Neural cell (in vitro differentiated cells): ENCODE data around the gene L1CAM.

Experiments used
- RAD21 ChIP-seq: fragments of 450-650 bp; conservative IDR thresholded peaks from 2 replicates; pipeline ENCODE4 v1.6.1; 2014; ENCODE audit warnings: antibody characterized with exemption, mild to moderate bottlenecking, moderate library complexity
- TF ChIP-seq, protein P1 (sequence below): fragments of 450-650 bp; IDR thresholded peaks from 2 replicates; pipeline ENCODE4 v1.5.1; 2014; ENCODE audit warnings: antibody characterized with exemption, mild to moderate bottlenecking, moderate library complexity; ENCODE audit not compliant: poor library complexity, severe bottlenecking

DNA sequence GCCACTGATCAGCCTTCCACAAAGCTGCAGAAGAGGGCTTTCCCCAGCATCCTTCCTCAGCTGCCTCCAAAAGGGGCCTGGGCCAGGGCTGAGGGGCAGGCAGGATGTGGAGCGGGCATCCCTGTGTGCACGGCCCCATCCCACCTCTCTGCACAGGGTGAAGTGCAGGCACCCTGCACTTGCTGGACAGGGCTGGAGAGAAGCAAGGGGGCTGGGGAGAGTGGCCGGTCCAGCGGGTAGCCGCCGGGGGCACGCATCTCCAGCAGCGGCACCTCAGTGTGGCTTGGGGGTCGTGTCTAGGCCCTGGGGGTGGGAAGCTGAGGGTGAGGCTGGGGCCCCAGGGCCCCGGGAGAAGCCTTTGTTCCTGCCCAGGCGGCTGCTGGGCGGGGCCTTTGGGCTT, 21.5 kb upstream of the L1CAM start:
- TF ChIP-seq RAD21, result no peak
- TF ChIP-seq, protein P1, sequence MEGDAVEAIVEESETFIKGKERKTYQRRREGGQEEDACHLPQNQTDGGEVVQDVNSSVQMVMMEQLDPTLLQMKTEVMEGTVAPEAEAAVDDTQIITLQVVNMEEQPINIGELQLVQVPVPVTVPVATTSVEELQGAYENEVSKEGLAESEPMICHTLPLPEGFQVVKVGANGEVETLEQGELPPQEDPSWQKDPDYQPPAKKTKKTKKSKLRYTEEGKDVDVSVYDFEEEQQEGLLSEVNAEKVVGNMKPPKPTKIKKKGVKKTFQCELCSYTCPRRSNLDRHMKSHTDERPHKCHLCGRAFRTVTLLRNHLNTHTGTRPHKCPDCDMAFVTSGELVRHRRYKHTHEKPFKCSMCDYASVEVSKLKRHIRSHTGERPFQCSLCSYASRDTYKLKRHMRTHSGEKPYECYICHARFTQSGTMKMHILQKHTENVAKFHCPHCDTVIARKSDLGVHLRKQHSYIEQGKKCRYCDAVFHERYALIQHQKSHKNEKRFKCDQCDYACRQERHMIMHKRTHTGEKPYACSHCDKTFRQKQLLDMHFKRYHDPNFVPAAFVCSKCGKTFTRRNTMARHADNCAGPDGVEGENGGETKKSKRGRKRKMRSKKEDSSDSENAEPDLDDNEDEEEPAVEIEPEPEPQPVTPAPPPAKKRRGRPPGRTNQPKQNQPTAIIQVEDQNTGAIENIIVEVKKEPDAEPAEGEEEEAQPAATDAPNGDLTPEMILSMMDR, result no peak
